A673 (cell line): ENCODE results near the gene MRPL38. TPM values are rescaled to one million over a fixed set of nuclear protein-coding genes. Genes with fewer than 3 reads are reported as not detected.
"Not testable (repeated sequence)": the region's sequence is repeated elsewhere in the genome, so short reads cannot be mapped to it uniquely, and the experiment has no call there.

Experiments used
- BruUV-seq: library from RNA; stranded (reverse); fragments of 400-500 nt; replicated peaks from 2 replicates; lab custom pipeline; 2021; lab: Mats Ljungman, UMichigan
- CTCF ChIA-PET: fragments of 300-600 bp; sonication (Branson Sonifier 250); formaldehyde crosslinking; loops from one replicate; lab custom pipeline; 2022; ENCODE audit warnings: antibody characterized with exemption; lab: Charles Lee
- POLR2A ChIA-PET: fragments of 300-600 bp; sonication (Branson Sonifier 250); formaldehyde crosslinking; loops from one replicate; lab custom pipeline; 2022; ENCODE audit warnings: antibody characterized with exemption; ENCODE audit not compliant: low non-redundant PET; lab: Charles Lee
- DNase-seq: peaks from one replicate; pipeline ENCODE4 v3.0.0-alpha.2; 2015; ENCODE audit warnings: low spot score
- H3K27ac ChIP-seq: fragments of 200-600 bp; sonication (generic); 2 replicates; pipeline ENCODE4 v1.5.1; 2016; ENCODE audit warnings: mixed run types, low read depth, mild to moderate bottlenecking, mixed read lengths, antibody characterized with exemption, low read length; ENCODE audit not compliant: poor library complexity, severe bottlenecking
- H3K27me3 ChIP-seq: fragments of 200-600 bp; sonication (generic); replicated peaks from 2 replicates; pipeline ENCODE4 v1.6.1; 2017; ENCODE audit warnings: mixed run types, low read depth, mild to moderate bottlenecking, mixed read lengths, antibody characterized with exemption, low read length; ENCODE audit not compliant: insufficient read depth, poor library complexity
- H3K36me3 ChIP-seq: fragments of 200-600 bp; sonication (generic); 2 replicates; pipeline ENCODE4 v1.6.1; 2016; ENCODE audit warnings: mixed run types, mild to moderate bottlenecking, mixed read lengths, antibody characterized with exemption, low read length; ENCODE audit not compliant: insufficient read depth, poor library complexity, severe bottlenecking
- H3K4me1 ChIP-seq: fragments of 200-600 bp; sonication (generic); 2 replicates; pipeline ENCODE4 v1.6.1; 2017; ENCODE audit warnings: mixed run types, mild to moderate bottlenecking, mixed read lengths, antibody characterized with exemption, low read length; ENCODE audit not compliant: insufficient read depth, poor library complexity, severe bottlenecking
- H3K4me3 ChIP-seq: fragments of 200-600 bp; sonication (generic); 2 replicates; pipeline ENCODE4 v1.5.1; 2016; ENCODE audit warnings: low read depth, mixed run types, mild to moderate bottlenecking, mixed read lengths, low read length; ENCODE audit not compliant: poor library complexity, severe bottlenecking
- H3K9me3 ChIP-seq: fragments of 200-600 bp; sonication (generic); 2 replicates; pipeline ENCODE4 v1.6.1; 2016; ENCODE audit warnings: mixed run types, low read depth, mild to moderate bottlenecking, mixed read lengths, antibody characterized with exemption, low read length; ENCODE audit not compliant: poor library complexity, severe bottlenecking
- EZH2 ChIP-seq: fragments of 200-600 bp; sonication (generic); IDR thresholded peaks from 2 replicates; pipeline ENCODE4 v1.6.1; 2017; ENCODE audit warnings: borderline replicate concordance, low read depth, mild to moderate bottlenecking, mixed read lengths, antibody characterized with exemption, low read length; ENCODE audit not compliant: poor library complexity, severe bottlenecking
- intact Hi-C: fragments of 100-400 bp; cut with micrococcal nuclease; formaldehyde crosslinking; loops from one replicate; pipeline ENCODE4 v1.10.0; 2022; ENCODE audit not compliant: unreplicated experiment
- total RNA-seq: library from RNA; stranded (reverse); gene quantifications from 2 replicates; pipeline ENCODE4 v1.2.3, GENCODE V29; 2021
- TF ChIP-seq, protein P1 (sequence below): fragments of 300-800, 200-600 bp; sonication (generic); conservative IDR thresholded peaks from 2 replicates; pipeline ENCODE4 v1.5.1; 2017; ENCODE audit warnings: low read depth, mild to moderate bottlenecking, antibody characterized with exemption, low read length, moderate library complexity, mixed read lengths

MRPL38 gene
- total RNA-seq, 1 experiment from 2014 or later = 167 TPM

DNA sequence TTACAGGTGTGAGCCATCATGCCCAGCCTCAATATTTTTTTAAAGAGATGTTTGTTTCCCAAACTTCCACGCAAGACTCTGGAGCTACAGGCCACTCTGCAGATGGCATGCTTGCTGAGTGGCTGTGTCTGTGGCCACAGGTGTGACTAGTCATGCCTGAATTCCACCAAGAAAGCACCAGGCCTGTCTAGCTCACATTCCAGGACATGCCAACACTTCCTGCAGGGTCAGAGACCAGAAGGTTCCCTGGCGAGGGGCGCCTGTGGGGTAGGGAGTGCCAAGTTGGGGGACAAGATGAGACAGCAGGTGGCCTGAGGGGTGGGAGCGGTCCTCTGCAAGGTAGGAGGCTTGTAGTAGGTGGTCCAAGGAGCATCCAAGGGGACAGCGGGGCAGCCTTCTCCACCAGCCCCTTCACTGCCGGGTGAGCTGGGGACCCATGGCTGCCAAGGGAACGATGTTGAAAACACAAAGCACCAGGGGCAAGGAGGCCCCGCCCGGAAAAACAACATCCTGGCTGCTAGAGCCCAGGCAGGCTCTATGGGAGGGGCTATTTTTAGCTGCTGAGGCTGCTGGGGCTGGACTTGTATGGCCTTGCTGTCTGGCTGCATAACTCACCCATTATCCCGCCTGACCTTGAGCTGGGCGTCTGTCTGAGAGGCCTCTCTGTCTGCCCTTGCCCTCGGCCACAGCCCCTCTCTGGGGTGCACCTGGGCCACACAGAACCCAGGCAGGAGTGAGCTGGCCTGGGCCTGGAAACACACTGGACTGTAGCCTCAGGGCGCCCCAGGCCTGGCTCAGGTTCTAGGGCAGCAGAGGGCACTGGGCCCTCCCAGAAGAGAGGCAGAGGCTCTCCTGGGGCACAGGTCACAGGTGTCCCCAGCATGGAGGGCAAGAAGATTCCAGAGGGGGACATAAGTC, 32.0 kb downstream of the MRPL38 start:
- Histone ChIP-seq H3K27me3 (peaks cover 3% of the 10 kb centered on the region), H3K4me3 (no peak overlapping the region), H3K36me3 (no peaks in the 10 kb centered on the region), H3K27ac (no peak overlapping the region), H3K9me3 (no peaks in the 10 kb centered on the region), H3K4me1 (peaks cover 12% of the 10 kb centered on the region)
- CTCF ChIA-PET = no interaction called here
- POLR2A ChIA-PET = no interaction called here
- TF ChIP-seq, protein P1, sequence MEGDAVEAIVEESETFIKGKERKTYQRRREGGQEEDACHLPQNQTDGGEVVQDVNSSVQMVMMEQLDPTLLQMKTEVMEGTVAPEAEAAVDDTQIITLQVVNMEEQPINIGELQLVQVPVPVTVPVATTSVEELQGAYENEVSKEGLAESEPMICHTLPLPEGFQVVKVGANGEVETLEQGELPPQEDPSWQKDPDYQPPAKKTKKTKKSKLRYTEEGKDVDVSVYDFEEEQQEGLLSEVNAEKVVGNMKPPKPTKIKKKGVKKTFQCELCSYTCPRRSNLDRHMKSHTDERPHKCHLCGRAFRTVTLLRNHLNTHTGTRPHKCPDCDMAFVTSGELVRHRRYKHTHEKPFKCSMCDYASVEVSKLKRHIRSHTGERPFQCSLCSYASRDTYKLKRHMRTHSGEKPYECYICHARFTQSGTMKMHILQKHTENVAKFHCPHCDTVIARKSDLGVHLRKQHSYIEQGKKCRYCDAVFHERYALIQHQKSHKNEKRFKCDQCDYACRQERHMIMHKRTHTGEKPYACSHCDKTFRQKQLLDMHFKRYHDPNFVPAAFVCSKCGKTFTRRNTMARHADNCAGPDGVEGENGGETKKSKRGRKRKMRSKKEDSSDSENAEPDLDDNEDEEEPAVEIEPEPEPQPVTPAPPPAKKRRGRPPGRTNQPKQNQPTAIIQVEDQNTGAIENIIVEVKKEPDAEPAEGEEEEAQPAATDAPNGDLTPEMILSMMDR = no peak
- TF ChIP-seq EZH2 = no peak
- intact Hi-C loops = no loop called here
- BruUV-seq = no TSS peak
- no peak for DNase-seq

DNA sequence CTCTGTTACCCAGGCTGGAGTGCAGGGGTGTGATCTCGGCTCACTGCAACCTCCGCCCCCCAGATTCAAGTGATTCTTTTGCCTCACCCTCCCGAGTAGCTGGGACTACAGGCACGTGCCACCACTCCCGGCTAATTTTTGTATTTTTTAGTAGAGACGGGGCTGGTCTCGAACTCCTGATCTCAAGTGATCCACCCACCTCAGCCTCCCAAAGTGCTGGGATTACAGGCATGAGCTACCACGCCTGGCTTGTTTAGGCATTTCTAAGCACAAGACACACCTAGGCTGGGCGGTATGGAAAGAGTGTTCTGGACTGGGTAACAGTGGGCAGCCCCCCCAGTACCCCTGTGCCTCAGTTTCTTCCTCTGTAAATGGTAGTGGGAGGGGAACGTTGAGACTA, 34.5 kb downstream of the MRPL38 start:
- H3K36me3 ChIP-seq, DNase-seq, CTCF ChIA-PET, BruUV-seq, intact Hi-C loops, H3K27ac ChIP-seq, H3K4me3 ChIP-seq, H3K4me1 ChIP-seq, H3K27me3 ChIP-seq, H3K9me3 ChIP-seq, POLR2A ChIA-PET: not testable (repeated sequence)

DNA sequence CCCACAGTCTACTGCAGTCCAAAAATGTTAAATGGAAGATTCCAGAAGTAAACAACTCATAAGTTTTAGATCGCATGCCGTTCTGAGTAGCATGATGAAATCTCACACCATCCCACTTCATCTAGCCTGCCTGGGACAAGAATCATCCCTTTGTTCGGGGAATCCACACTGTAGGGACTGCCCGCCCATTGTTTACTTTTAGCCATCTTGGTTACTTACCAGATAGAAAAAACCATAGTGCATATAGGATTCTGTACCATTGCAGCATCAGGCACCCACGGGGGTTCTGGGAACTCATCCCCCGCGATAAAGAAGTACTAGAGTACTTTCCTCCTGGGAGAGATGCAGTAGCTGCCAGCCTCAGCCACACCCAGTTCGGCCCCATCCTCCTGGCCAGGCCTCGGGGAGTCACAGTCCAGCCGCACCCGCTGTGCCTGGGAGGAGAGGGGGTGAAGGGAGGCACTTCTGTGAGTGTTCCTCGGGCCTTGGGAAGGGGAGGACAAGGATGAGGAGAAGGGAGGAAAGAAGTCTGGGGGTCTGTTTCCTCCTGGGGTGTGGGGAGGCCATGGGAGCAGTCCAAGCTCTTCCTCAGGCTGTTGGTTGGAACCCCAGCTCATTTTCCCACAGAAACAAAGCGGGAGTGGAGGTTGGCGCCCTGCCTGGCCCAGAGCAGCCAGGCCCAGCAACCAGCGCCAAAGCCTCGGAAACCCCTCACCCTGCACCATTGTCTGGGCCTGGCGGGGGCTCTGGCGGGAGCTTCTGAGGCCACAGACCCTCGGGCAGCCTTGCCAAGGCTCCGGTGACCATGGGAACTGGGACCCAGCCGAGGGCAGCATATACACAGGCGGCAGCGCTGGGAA, 35.2 kb downstream of the MRPL38 start:
- ChIA-PET CTCF (no interaction called here), POLR2A (no interaction called here)
- Histone ChIP-seq H3K27ac (no peak overlapping the region), H3K4me3 (no peak overlapping the region), H3K27me3 (no peaks in the 10 kb centered on the region), H3K4me1 (no peaks in the 10 kb centered on the region), H3K36me3 (no peaks in the 10 kb centered on the region), H3K9me3 (no peaks in the 10 kb centered on the region)
- no peak for TF ChIP-seq EZH2
- TF ChIP-seq, protein P1 = no peak
- intact Hi-C loops = no loop called here
- no peak for DNase-seq
- BruUV-seq = no TSS peak

DNA sequence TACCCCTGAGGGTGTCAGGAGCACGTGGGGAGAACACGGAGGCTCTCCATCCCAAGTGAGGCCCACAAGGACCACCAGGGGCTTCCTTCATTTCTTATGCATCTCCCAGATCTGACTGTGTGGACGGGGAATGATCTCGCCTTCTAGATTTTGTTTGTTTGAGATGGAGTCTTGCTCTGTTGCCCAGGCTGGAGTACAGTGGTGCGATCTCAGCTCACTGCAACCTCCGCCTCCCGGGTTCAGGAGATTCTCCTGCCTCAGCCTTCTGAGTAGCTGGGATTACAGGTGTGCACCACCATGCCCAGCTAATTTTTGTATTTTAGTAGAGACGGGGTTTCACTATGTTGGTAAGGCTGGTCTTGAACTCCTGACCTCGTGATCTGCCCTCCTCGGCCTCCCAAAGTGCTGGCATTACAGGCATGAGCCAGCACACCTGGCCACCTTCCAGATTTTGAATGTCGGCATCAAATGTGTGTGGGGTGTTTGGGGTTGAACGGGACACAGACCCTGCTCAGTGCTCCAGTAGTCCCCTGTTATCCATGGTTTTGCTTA, 35.9 kb downstream of the MRPL38 start:
- CTCF ChIA-PET, BruUV-seq: not testable (repeated sequence)

DNA sequence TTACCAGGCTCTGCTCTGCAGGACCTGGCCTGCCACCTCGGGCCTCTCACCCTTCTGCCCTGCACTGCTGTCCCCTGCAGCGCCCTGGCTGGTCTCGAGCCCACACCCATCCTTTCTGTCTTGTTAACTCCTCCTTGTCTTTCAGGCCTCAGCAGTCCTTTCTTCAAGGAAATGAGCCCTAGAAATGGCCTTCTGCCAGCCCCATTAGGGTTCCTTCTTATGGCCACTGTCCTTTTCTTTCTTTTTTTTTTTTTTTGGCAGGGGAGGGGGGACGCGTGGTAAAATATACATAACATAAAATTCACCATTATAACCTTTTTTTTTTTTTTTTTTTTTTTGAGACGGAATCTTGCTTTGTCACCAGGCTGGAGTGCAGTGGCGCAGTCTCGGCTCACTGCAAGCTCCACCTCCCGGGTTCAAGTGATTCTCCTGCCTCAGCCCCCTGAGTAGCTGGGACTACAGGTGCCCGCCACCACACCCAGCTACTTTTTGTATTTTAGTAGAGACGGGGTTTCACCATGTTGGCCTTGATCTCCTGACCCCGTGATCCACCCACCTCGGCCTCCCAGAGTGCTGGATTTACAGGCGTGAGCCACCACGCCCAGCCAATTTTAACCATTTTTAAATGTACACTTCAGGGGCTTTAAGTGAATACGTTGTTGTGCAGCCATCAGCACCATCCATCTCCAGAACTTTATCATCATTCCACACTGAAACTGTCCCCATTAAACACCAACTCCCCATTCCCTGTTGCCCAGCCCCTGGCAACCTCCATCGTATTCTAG, 39.1 kb downstream of the MRPL38 start:
- H3K27ac ChIP-seq, POLR2A ChIA-PET, intact Hi-C loops, H3K9me3 ChIP-seq, H3K36me3 ChIP-seq, H3K4me1 ChIP-seq, CTCF ChIA-PET, BruUV-seq, H3K27me3 ChIP-seq, DNase-seq, H3K4me3 ChIP-seq: not testable (repeated sequence)

More for the DNA sequence above, 35.9 kb downstream of the MRPL38 start:
- H3K4me1 ChIP-seq, H3K36me3 ChIP-seq, H3K9me3 ChIP-seq, H3K27ac ChIP-seq, POLR2A ChIA-PET, H3K27me3 ChIP-seq, DNase-seq, intact Hi-C loops, H3K4me3 ChIP-seq: not testable (repeated sequence)
